Hepatocyte (in vitro differentiated cells): ENCODE results near the gene PLCXD3.

ENCODE experiments used
- EZH2phosphoT487 ChIP-seq: fragments of 200-600 bp; sonication (generic); IDR thresholded peaks from one replicate; pipeline ENCODE4 v1.6.1; 2018; ENCODE audit warnings: antibody characterized with exemption, mild to moderate bottlenecking, low read depth, moderate library complexity; ENCODE audit not compliant: unreplicated experiment, severe bottlenecking
- TF ChIP-seq, protein P1 (sequence below): fragments of 200-600 bp; sonication (generic); IDR thresholded peaks from 2 replicates; pipeline ENCODE4 v1.5.1; 2016; ENCODE audit warnings: antibody characterized with exemption, mild to moderate bottlenecking; ENCODE audit not compliant: poor library complexity

DNA sequence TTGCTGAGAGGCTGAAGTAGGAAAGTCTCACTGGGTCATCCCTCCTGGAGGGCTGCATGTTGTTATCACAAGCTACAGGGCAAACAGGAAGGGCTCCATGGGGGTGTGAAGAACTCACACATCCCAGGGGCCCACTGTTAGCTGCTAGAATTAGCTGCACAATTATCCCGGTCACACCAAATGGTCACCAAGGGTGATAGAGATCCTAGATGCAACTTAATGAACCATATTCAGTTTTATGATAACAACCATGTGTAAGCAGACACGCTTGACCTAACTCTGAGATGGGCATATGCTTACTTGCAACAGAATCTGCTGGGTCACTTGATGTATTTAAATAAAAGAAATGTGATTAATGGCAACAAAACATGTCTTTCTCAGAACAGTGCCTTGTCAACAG lies 153.6 kb downstream of the PLCXD3 start:
- no peak for TF ChIP-seq EZH2phosphoT487
- TF ChIP-seq, protein P1, sequence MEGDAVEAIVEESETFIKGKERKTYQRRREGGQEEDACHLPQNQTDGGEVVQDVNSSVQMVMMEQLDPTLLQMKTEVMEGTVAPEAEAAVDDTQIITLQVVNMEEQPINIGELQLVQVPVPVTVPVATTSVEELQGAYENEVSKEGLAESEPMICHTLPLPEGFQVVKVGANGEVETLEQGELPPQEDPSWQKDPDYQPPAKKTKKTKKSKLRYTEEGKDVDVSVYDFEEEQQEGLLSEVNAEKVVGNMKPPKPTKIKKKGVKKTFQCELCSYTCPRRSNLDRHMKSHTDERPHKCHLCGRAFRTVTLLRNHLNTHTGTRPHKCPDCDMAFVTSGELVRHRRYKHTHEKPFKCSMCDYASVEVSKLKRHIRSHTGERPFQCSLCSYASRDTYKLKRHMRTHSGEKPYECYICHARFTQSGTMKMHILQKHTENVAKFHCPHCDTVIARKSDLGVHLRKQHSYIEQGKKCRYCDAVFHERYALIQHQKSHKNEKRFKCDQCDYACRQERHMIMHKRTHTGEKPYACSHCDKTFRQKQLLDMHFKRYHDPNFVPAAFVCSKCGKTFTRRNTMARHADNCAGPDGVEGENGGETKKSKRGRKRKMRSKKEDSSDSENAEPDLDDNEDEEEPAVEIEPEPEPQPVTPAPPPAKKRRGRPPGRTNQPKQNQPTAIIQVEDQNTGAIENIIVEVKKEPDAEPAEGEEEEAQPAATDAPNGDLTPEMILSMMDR, result no peak
